ENCODE measurements around the gene PDGFD. TPM values are rescaled to one million over a fixed set of nuclear protein-coding genes. Genes with fewer than 3 reads are reported as not detected.

The PDGFD gene
- 5.9 to 8.1 TPM (median 6.7 TPM) in 5 replicates for total RNA-seq (2022; extraction: Qiagen RNA extraction)

GRCh38 chr11:104164028-104164520 is at the start of gene PDGFD:
TSS of gene PDGFD (minus strand) at chr11:104164147.

GRCh38 chr11:104036588-104036987 is 127.4 kb downstream of the PDGFD start, which contains the start of gene DDI1:
TSS of gene DDI1 (plus strand) at chr11:104036640. CDS start at chr11:104036823, 183 bp downstream.

Other genes with a start within 250 kb of the PDGFD start
- gene DDI1, start 127.5 kb downstream of the PDGFD start, total RNA-seq (2022; extraction: Qiagen RNA extraction): not detected in 5 replicates